T-helper 2 cell (primary cell): ENCODE results near the gene VSIR.

ENCODE experiments used
- DNase-seq, 5 experiments: peaks; one replicate each; pipeline versions ENCODE4 v3.0.0 to v3.0.0-alpha.2; 2012 to 2022

The VSIR gene

GRCh38 chr10:71806704-71807556 is 33.6 kb upstream of the VSIR start:
- no peak for DNase-seq

GRCh38 chr10:71805776-71806703 is 32.7 kb upstream of the VSIR start:
- no peak for DNase-seq

- DNase-seq = no peak
These were observed 30.8 kb upstream of the VSIR start for GRCh38 chr10:71804077-71804476.

GRCh38 chr10:71802715-71803488 is 29.6 kb upstream of the VSIR start:
- no peak for DNase-seq

- DNase-seq = no peak
These were observed 28.9 kb upstream of the VSIR start for GRCh38 chr10:71802235-71802634.

DNA sequence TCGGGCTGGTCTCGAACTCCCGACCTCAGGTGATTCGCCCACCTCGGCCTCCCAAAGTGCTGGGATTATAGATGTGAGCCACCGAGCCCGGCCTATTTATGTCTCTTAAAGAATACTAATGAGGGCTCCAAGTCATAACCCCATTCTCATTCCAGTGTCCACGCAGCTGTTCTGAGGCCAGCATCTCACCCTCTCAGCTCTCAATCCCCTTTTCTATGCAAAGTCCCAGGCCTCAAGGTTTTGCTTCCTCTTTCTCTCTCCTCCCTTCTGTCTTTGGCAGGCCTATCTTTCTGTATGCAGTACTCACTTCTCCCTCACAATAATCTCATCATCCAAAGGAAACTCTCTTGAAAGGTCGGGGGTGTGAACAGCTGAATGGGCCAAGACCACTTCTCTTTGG is 28.0 kb upstream of the VSIR start:
- no peak for DNase-seq

DNA sequence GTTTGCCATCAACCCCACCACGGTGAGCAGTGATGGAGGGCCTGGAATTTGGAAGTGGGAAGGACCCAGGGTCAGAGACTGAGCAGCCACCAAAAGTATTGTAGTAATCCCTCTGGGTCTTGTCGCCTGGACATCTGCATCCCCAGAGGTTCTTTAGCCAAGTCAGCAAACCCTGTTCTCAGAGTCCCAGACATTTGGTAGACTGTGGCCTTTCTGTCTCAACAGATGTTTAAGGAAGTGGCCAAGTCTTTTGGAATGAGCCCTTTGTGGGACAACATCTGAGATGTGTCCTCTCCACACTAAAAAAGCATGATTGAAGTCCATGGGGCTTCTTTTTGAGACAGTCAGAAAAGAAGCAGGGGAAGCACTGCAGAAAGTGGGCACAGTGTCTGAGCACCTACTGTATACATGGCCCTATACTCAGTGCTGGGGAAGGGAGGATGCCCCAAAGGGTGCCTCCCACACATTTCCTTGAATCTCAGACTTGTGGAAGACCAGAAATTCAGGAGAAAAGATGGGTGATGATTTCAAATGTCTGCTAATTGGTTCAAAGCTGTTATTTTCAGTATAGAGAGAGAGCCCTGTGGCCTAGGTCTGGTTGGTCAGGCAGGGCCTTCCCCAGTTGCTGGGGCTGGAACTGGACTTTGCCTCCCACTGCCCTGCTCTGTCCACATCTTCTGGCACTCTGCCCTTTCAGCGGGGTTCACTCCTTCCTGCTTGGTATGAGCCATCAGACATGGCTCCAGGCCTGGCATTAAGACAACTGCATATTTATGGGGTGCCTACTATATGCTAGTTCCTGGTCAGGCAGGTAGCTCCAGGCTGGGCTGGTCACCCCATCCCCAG is 26.5 kb upstream of the VSIR start:
- no peak for DNase-seq

- no peak for DNase-seq
These were observed 25.8 kb upstream of the VSIR start for GRCh38 chr10:71799112-71799511.

DNA sequence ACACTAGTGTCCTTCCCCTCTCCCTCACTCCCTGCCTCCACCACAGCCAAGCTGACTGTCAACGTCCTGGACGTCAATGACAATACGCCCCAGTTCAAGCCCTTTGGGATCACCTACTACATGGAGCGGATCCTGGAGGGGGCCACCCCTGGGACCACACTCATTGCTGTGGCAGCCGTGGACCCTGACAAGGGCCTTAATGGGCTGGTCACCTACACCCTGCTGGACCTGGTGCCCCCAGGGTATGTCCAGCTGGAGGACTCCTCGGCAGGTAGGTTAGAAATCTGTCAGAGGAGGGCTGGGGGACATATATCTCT is 24.9 kb upstream of the VSIR start:
- no peak for DNase-seq

GRCh38 chr10:71797533-71798307 is 24.4 kb upstream of the VSIR start:
- no peak for DNase-seq

GRCh38 chr10:71796749-71797405 is 23.6 kb upstream of the VSIR start:
- no peak for DNase-seq

GRCh38 chr10:71795248-71795647 is 21.9 kb upstream of the VSIR start:
- DNase-seq = no peak

DNA sequence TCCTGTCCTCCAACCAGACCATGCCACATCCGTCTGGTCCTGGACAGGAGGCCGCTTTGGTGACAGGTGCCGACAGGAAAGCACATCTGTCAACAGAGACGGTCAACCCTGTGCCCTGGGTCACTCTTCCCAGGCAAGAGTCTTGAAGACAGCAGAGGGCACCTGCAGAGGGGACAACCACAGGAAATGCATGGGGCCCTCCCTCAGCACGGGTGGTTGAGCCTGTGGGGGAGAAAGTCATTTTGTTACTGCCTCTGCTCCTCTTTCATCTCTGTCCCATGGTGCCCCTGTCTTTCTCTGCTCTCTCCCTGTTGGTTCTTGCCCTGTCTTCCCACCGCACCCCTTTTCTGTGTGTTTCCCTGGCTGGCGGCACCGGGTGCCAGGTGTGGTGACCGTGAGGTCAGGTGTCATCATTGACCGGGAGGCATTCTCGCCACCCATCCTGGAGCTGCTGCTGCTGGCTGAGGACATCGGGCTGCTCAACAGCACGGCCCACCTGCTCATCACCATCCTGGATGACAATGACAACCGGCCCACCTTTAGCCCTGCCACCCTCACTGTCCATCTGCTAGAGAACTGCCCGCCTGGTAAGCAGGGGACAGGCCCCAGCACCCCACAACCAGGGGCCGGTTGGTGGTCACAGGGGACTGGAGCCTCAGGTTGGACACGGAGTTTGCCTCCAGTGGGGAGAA is 17.6 kb upstream of the VSIR start:
- no peak for DNase-seq

GRCh38 chr10:71789871-71790270 is 16.6 kb upstream of the VSIR start:
- no peak for DNase-seq

GRCh38 chr10:71788954-71789353 is 15.6 kb upstream of the VSIR start:
- DNase-seq = no peak

DNA sequence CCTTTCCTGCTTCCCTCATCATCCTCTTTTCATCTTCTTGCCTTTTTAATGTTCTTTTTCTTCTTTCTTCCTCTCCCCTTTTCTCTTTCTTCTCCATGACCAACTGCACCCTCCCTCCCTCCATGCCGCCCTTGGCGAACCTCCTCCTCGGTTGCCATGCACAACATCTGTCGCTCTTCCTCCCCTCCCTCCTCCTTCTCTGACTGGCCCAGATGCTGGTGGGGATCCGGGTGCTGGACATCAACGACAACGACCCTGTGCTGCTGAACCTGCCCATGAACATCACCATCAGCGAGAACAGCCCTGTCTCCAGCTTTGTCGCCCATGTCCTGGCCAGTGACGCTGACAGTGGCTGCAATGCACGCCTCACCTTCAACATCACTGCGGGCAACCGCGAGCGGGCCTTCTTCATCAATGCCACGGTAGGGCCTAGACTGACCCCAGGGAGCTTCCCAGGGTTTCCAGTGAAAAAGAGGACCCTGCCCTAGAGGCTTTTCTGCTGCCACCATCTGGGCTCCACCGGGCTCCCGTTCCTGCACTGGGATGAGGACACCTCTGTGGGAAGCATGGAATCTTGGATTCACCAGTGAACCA is 11.5 kb upstream of the VSIR start:
- no peak for DNase-seq

DNA sequence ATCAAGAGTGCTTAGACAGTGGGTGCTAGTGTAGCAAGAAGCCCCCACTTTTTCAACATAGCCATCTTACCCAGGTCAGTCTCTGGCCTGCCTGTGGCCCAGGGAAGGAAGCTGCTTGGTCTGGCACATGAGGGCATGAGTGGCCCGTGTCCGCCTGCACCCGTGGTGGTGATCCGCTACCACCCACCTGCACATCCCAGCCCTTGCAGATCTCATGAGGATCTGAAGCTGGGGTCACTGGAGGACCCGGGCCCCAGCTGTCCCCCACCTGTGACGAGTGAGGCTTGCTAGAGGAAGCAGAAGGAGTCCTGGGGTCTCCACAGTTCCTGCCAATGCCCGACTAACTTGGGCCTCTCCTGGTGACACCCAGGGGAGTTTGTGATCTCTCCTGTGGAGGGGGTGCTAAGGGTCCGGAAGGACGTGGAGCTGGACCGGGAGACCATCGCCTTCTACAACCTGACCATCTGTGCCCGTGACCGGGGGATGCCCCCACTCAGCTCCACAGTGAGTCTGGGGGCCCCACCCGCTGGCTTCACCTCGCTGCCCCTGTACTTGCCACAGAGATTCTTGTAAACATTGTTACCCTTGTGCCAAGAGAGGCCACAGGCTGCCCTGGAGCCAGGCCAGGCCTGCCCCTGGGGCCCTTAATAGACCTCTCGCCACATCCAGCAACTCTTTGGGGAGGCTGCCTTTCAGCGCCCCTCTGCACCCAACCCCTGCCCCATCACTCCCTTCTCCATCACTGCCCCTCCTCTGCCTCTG is 10.8 kb upstream of the VSIR start:
- DNase-seq = no peak

DNA sequence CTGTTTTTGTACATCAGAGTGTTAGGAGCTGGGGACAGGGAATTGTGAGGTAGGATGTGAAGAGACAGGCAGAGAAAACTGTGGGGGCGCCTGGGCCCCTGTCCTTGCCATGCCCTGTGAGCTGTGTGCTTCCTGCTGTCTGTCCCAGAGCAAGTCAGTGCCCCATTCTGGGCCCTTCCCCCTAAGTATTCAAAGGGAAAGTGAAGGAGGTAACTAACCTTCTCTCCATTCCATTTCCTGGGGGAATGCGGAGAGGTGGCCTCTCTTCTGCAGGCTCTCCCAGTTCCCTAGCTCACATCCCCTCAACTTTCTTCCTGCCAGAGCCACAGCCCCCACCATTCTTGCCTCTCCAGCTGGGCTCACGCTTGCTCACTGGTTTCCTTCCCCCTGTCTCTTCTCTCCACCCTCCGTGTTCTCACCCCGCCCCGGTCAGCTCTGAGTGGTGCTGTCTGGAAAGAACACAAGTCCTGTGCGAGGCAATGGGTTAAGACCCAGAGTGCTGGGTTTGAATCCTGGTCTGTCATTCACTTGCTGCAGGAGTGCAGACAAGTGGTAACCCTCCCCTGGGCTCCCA is 9.7 kb upstream of the VSIR start:
- no peak for DNase-seq
